ENCODE results near the gene RALGPS1.
A peak's percentile ranks its signal among the peaks of the same experiment; 100 is the strongest.

Gene RALGPS1

GRCh38 chr9:127121628-127122175 is 207.1 kb downstream of the RALGPS1 start:
- TF ChIP-seq EZH2phosphoT487 (IDR thresholded peaks at IDR 0.05; ENCODE audit: low read depth): no peak
- no peak for TF ChIP-seq CTCF (IDR thresholded peaks at IDR 0.05; ENCODE audit: low read depth, low read length)
- no peak overlapping the region for H3K27ac ChIP-seq (ENCODE audit: low read length)
- no peak overlapping the region for H2AFZ ChIP-seq (ENCODE audit: low read depth, low read length)
- no peak overlapping the region for H3K4me3 ChIP-seq (ENCODE audit: low read length)
- H4K20me1 ChIP-seq (ENCODE audit: insufficient read depth, low read length): no peaks in the 10 kb centered on the region
- H3K79me2 ChIP-seq (ENCODE audit: low read length): no peaks in the 10 kb centered on the region
- no peak overlapping the region for H3K4me2 ChIP-seq (ENCODE audit: low read length)
- H3K4me1 ChIP-seq (ENCODE audit: low read length): peaks cover 20% of the 10 kb centered on the region
- H3K9ac ChIP-seq (ENCODE audit: low read length): no peak overlapping the region
- H3K27me3 ChIP-seq (ENCODE audit: low read depth, low read length): peaks cover 13% of the 10 kb centered on the region
- no peaks in the 10 kb centered on the region for H3K36me3 ChIP-seq (replicated peaks; ENCODE audit: low read depth, low read length)
- H3K9me3 ChIP-seq (ENCODE audit: insufficient read depth, low read length): no peaks in the 10 kb centered on the region

GRCh38 chr9:127122176-127123063 is 207.8 kb downstream of the RALGPS1 start, which contains the start of gene ANGPTL2:
Gene ANGPTL2 (minus strand): TSS chr9:127122635. CDS start chr9:127108731, 13,904 bp downstream.
- Histone ChIP-seq H3K79me2 (ENCODE audit: low read length) (no peaks in the 10 kb centered on the region), H3K4me3 (ENCODE audit: low read length) (peak within 1 kb of the TSS; percentile 67), H2AFZ (ENCODE audit: low read depth, low read length) (no peak within 1 kb of the TSS), H3K9ac (ENCODE audit: low read length) (peak within 1 kb of the TSS; percentile 35; the same call in 1 of the 2 replicates), H3K9me3 (ENCODE audit: insufficient read depth, low read length) (no peaks in the 10 kb centered on the region), H3K4me2 (ENCODE audit: low read length) (peak within 1 kb of the TSS; percentile 87), H3K27ac (ENCODE audit: low read length) (no peak within 1 kb of the TSS), H4K20me1 (ENCODE audit: insufficient read depth, low read length) (no peaks in the 10 kb centered on the region), H3K4me1 (ENCODE audit: low read length) (peaks cover 20% of the 10 kb centered on the region), H3K27me3 (ENCODE audit: low read depth, low read length) (peaks cover 21% of the 10 kb centered on the region), H3K36me3 (replicated peaks; ENCODE audit: low read depth, low read length) (no peaks in the 10 kb centered on the region)
- no peak for TF ChIP-seq EZH2phosphoT487 (IDR thresholded peaks at IDR 0.05; ENCODE audit: low read depth)
- TF ChIP-seq CTCF (IDR thresholded peaks at IDR 0.05; ENCODE audit: low read depth, low read length): no peak

GRCh38 chr9:127123064-127123890 is 208.7 kb downstream of the RALGPS1 start:
- peaks cover 20% of the 10 kb centered on the region for H3K4me1 ChIP-seq (ENCODE audit: low read length)
- peak overlapping the region; percentile 87 for H3K4me2 ChIP-seq (ENCODE audit: low read length)
- H2AFZ ChIP-seq (ENCODE audit: low read depth, low read length): no peak overlapping the region
- no peaks in the 10 kb centered on the region for H4K20me1 ChIP-seq (ENCODE audit: insufficient read depth, low read length)
- peaks cover 22% of the 10 kb centered on the region for H3K27me3 ChIP-seq (ENCODE audit: low read depth, low read length)
- H3K79me2 ChIP-seq (ENCODE audit: low read length): no peaks in the 10 kb centered on the region
- peak overlapping the region; percentile 67 for H3K4me3 ChIP-seq (ENCODE audit: low read length)
- TF ChIP-seq CTCF (IDR thresholded peaks at IDR 0.05; ENCODE audit: low read depth, low read length): no peak
- TF ChIP-seq EZH2phosphoT487 (IDR thresholded peaks at IDR 0.05; ENCODE audit: low read depth): no peak
- H3K9me3 ChIP-seq (ENCODE audit: insufficient read depth, low read length): no peaks in the 10 kb centered on the region
- H3K27ac ChIP-seq (ENCODE audit: low read length): no peak overlapping the region
- H3K36me3 ChIP-seq (replicated peaks; ENCODE audit: low read depth, low read length): no peaks in the 10 kb centered on the region
- H3K9ac ChIP-seq (ENCODE audit: low read length): peak overlapping the region; percentile 35; the same call in 1 of the 2 replicates

Data from OCI-LY3 (cell line).